Fibroblast of lung (primary cell): ENCODE results near the gene CAPSL. TPM values are rescaled to one million over a fixed set of nuclear protein-coding genes. Genes with fewer than 3 reads are reported as not detected.

Experiments used
- DNase-seq, 2 donors: peaks; one replicate each; pipeline versions ENCODE4 v3.0.0 to v3.0.0-alpha.2; 2010; ENCODE audit warnings: low read depth in 2 of 2
- H2AFZ ChIP-seq: 2 replicates; pipeline ENCODE4 v1.5.1; 2012; ENCODE audit warnings: low read length, control low read depth, inconsistent platforms
- H3K27ac ChIP-seq: 2 replicates; pipeline ENCODE4 v1.5.1; 2011; ENCODE audit warnings: low read length, control low read depth; ENCODE audit not compliant: insufficient read depth
- H3K27me3 ChIP-seq: 2 replicates; pipeline ENCODE4 v1.5.1; 2011; ENCODE audit warnings: mild to moderate bottlenecking, low read length; ENCODE audit not compliant: control insufficient read depth, insufficient read depth
- H3K36me3 ChIP-seq: 2 replicates; pipeline ENCODE4 v1.5.1; 2011; ENCODE audit warnings: low read length; ENCODE audit not compliant: control insufficient read depth, insufficient read depth
- H3K4me1 ChIP-seq: 2 replicates; pipeline ENCODE4 v1.5.1; 2011; ENCODE audit warnings: low read length; ENCODE audit not compliant: control insufficient read depth, insufficient read depth; ENCODE audit errors: extremely low read depth
- H3K4me2 ChIP-seq: 2 replicates; pipeline ENCODE4 v1.5.1; 2011; ENCODE audit warnings: low read length, control low read depth; ENCODE audit not compliant: insufficient read depth; ENCODE audit errors: extremely low read depth
- H3K4me3 ChIP-seq, 4 experiments: fragments of 200-600 bp in 1 of 4; sonication (generic) in 1 of 4; replicated peaks in 1 of 4; 2 replicates each; pipeline ENCODE4 v1.5.1; 2011 to 2016; ENCODE audit warnings: low read length in 4 of 4, low read depth in 3 of 4, mild to moderate bottlenecking in 3 of 4, control low read depth in 2 of 4, inconsistent platforms in 1 of 4, mixed read lengths in 1 of 4; ENCODE audit not compliant: insufficient read depth in 1 of 4; ENCODE audit errors: control extremely low read depth in 1 of 4
- H3K79me2 ChIP-seq: 2 replicates; pipeline ENCODE4 v1.5.1; 2012; ENCODE audit warnings: mild to moderate bottlenecking, low read length, inconsistent platforms; ENCODE audit not compliant: control insufficient read depth, insufficient read depth
- H3K9ac ChIP-seq: 2 replicates; pipeline ENCODE4 v1.5.1; 2011; ENCODE audit warnings: mild to moderate bottlenecking, low read length, control low read depth; ENCODE audit not compliant: insufficient read depth
- H3K9me3 ChIP-seq: 2 replicates; pipeline ENCODE4 v1.5.1; 2012; ENCODE audit warnings: low read depth, low read length; ENCODE audit not compliant: control insufficient read depth, insufficient read depth
- H4K20me1 ChIP-seq: 2 replicates; pipeline ENCODE4 v1.5.1; 2011; ENCODE audit warnings: low read length; ENCODE audit not compliant: control insufficient read depth, insufficient read depth; ENCODE audit errors: extremely low read depth
- CTCF ChIP-seq, 2 donors: IDR thresholded peaks in 1 of 2; conservative IDR thresholded peaks in 1 of 2; 1 replicate in 1 of 2; 2 replicates in 1 of 2; pipeline ENCODE4 v1.5.1; 2011 to 2012; ENCODE audit warnings: low read length in 2 of 2, control low read depth in 1 of 2, inconsistent platforms in 1 of 2, low read depth in 1 of 2, mild to moderate bottlenecking in 1 of 2
- EZH2 ChIP-seq: IDR thresholded peaks from 2 replicates; pipeline ENCODE4 v1.5.1; 2012; ENCODE audit warnings: low read length, control low read depth, mild to moderate bottlenecking; ENCODE audit errors: missing control alignments
- polyA plus RNA-seq, 2 donors: library from polyadenylated mRNA; depleted of rRNA in 1 of 2; stranded (reverse) in 1 of 2; unstranded in 1 of 2; fragments of >200 nt; gene quantifications; 2 replicates each; pipeline ENCODE4 v1.2.1, GENCODE V29; 2011 to 2012; ENCODE audit warnings: missing spikeins in 1 of 2
- total RNA-seq: library from RNA; depleted of rRNA; stranded (reverse); fragments of >200 nt; gene quantifications from 2 replicates; pipeline ENCODE4 v1.2.1, GENCODE V29; 2014

CAPSL gene
- total and polyA plus RNA-seq, 2 donors (not counting 1 experiment from before 2014, with no cell fraction given): 0.33 to 0.96 TPM

DNA sequence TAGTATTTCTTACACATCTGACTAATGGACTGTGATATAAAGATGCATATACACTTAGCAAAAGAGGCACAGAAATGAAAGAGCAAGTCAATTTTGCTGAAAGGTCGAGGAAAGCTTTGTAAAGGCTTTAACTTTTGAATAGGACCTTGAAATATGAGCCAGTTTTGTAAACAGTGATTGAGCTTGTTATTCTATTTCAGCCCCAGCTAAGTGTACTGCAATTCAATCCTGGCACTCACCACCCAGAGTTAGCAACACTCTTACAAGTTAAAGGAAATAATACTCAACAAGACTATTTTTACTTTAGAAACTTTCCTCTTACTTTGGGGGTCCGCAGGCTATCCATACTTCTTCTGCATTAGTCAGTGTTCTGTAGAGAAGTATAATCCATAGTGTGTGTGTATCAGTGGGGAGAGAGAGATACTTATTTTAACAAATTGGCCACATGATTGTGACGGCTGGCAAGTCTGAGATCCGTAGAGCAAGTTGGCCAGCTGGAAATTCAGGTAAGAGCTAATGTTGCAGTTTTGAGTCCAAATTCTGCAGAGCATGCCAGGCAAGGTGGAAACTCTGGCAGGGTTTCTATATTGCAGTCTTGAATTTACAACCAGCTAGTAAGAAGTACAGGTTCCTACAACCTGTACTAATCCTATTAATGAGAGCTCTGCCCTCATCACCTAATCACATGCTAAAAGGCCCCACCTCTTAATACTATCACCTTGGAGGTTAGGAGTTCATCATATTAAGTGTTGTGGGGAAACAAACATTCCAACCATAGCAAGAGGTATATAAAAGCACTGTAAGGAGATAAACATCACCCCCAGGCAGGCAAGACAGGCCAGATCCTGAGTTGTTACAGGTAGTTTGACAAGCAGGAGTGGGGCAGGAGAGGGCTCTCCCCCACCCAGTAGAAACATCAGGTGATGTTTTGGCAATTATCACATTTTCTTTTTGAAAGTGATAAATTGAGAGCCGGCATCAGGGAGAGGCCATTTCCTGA lies 48.1 kb downstream of the CAPSL start:
- Histone ChIP-seq H3K9me3 (no peaks in the 10 kb centered on the region), H4K20me1 (no peaks in the 10 kb centered on the region), H3K4me3 (no peak overlapping the region), H3K4me2 (peak overlapping the region; percentile 54), H3K27me3 (no peaks in the 10 kb centered on the region), H3K4me1 (peaks cover 2% of the 10 kb centered on the region), H3K9ac (no peak overlapping the region), H2AFZ (no peak overlapping the region), H3K27ac (no peak overlapping the region), H3K36me3 (no peaks in the 10 kb centered on the region), H3K79me2 (no peaks in the 10 kb centered on the region)
- TF ChIP-seq EZH2 (no peak), CTCF (conservative IDR thresholded peaks at IDR 0.05 in 1 of 2, IDR thresholded peaks at IDR 0.05 in 1 of 2; ENCODE audit: low read depth in 1 of 2, low read length in 2 of 2) (no peak)
- DNase-seq: peak in 1 of 2 donors; percentile 65

DNA sequence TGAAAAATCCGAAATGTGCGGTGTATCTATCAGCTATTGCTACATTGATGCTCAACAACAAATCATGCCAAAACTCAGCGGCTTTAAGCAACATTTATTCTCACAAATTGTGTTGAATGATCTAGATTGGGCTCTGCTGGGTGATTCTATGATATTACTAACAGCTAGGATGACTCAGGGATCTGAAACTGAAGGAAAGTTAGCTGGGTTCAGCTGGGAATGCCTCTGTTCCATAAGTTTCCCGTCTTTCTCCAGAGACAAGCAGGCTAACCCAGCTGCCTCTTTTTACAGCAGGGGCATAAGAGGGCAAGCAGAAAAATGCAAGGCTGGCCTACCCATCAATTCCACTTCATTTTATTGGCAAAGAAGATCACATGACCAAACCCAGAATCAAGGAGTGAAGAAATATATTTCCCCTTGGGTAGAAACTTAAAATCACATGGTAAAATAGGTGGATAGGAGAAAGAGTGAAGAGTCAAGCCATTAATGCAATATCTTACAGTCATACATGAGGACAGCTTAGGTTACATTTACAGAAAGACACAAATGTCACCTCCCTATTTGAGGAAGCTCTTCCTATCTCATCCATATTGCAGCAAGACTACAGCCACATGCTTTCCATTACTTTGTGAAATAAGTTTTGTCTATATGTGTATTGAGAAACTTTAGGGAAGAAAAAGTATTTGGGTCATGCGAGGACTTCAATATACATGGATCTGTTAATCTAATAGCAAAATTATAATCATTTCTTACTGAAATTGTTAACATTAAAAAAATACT lies 50.9 kb downstream of the CAPSL start:
- H3K79me2 ChIP-seq: no peaks in the 10 kb centered on the region
- H3K9me3 ChIP-seq: no peaks in the 10 kb centered on the region
- no peak overlapping the region for H3K4me2 ChIP-seq
- no peak overlapping the region for H3K27ac ChIP-seq
- H3K4me3 ChIP-seq: no peak overlapping the region
- H2AFZ ChIP-seq: no peak overlapping the region
- peak in 1 of 2 donors; percentile 44 for DNase-seq
- H3K4me1 ChIP-seq: peaks cover 10% of the 10 kb centered on the region
- no peaks in the 10 kb centered on the region for H4K20me1 ChIP-seq
- H3K36me3 ChIP-seq: no peaks in the 10 kb centered on the region
- H3K27me3 ChIP-seq: no peaks in the 10 kb centered on the region
- no peak overlapping the region for H3K9ac ChIP-seq
- TF ChIP-seq EZH2: no peak
- no peak for TF ChIP-seq CTCF (conservative IDR thresholded peaks at IDR 0.05 in 1 of 2, IDR thresholded peaks at IDR 0.05 in 1 of 2; ENCODE audit: low read depth in 1 of 2, low read length in 2 of 2)

DNA sequence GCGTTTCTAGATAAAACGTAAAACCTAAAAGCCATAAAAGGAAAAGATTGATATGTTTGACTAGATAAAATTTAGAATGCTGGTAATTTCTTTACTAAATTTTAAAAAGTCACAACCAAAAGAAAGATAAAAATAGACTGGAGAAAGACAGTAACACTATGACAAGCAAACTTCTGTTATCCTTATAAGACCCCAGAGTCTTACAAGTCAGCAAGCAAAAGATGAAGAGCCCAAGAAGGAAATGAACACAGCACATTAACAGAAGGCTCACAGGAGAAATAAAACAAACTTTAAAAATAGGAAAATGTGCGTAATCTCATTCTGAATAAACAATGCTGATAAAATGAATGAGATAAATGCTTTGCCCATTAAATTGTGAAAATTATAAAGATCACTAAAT lies 52.0 kb downstream of the CAPSL start:
- TF ChIP-seq CTCF (conservative IDR thresholded peaks at IDR 0.05 in 1 of 2, IDR thresholded peaks at IDR 0.05 in 1 of 2; ENCODE audit: low read depth in 1 of 2, low read length in 2 of 2) (no peak), EZH2 (no peak)
- no peak for DNase-seq
- H3K36me3 ChIP-seq: no peaks in the 10 kb centered on the region
- H3K9me3 ChIP-seq: no peaks in the 10 kb centered on the region
- H3K4me1 ChIP-seq: peaks cover 10% of the 10 kb centered on the region
- H3K79me2 ChIP-seq: no peaks in the 10 kb centered on the region
- no peak overlapping the region for H2AFZ ChIP-seq
- no peak overlapping the region for H3K4me2 ChIP-seq
- H3K27ac ChIP-seq: no peak overlapping the region
- no peaks in the 10 kb centered on the region for H4K20me1 ChIP-seq
- no peak overlapping the region for H3K4me3 ChIP-seq
- no peak overlapping the region for H3K9ac ChIP-seq
- H3K27me3 ChIP-seq: no peaks in the 10 kb centered on the region
